IPS-NIHi11 (cell line): ENCODE data around the gene NEB.
A peak's percentile ranks its signal among the peaks of the same experiment; 100 is the strongest.

ENCODE experiments used
- DNase-seq: peaks from one replicate; pipeline ENCODE4 v3.0.0; 2012; ENCODE audit warnings: mixed read lengths, low spot score

NEB gene

GRCh38 chr2:151481744-151482143 is 252.5 kb downstream of the NEB start:
- DNase-seq: no peak

DNA sequence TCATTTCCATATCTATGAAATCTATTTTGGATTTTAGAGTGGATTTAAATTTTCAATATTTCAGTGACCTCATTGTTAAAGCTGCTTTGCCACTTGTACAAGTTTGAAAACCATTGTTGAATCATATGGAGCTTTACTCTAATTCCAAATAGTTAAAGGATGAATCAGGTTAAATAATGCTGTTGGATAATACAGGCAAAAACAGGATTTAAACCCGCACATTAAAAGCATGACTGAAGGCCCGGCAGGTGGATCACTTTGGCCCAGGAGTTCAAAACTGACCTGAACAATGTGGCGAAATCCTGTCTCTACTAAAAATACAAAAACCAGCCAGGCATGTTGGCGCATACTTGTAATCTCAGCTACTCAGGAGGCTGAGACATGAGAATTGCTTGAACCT is 256.3 kb downstream of the NEB start:
- no peak for DNase-seq

GRCh38 chr2:151476287-151476686 is 258.0 kb downstream of the NEB start:
- DNase-seq: no peak

DNA sequence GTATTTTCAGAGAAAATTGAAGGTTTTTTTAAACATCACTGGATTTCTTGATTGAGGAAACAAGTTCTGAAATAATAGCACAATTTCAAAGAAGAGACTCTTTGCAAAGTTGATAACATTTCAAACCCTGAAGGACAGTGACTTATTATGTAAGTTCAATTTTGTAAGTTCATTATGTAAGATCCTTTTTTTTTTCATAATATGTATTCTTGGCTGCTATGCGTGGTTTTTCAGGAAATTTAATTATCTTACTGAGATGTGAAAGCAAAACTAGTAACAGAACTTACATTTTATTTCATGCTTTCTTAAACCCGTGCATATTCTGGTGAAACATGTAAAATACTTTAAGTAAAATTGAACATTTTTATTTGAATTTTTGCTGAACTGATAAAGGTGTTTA is 259.2 kb downstream of the NEB start:
- DNase-seq: no peak

- no peak for DNase-seq
These were observed 261.3 kb downstream of the NEB start for GRCh38 chr2:151472966-151473365.

DNA sequence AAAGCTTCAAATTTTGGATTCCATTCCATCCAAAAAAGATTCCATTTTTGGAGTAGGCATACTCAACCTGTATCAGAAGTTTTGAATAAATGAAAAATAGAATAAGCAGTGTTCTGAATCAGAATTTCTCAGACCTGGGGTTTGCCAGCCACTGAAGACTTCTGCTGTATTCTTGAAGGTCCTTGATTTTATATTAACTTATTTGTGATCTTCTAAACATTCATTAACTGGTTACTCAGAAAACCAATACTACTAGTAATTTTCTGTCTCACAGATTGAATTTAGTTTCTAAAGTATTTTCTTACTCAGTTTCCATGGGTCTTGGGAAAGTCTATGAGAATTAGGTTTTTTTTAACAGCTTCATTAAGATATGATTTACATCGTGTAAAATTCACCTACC is 263.7 kb downstream of the NEB start:
- no peak for DNase-seq

DNA sequence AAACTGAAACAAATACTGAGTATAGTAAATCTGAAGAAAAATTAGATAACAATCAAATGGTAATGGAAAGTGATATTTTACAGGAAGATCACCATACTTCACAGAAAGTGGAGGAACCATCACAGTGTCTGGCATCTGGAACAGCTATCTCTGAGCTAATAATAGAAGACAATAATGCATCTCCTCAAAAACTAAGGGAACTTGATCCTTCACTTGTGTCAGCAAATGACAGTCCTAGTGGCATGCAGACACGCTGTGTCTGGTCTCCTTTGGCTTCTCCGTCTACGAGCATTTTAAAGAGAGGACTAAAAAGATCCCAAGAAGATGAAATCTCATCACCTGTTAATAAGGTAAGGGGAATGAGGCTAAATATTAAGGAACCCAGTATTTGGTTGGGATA is 268.5 kb downstream of the NEB start:
- DNase-seq: no peak

DNA sequence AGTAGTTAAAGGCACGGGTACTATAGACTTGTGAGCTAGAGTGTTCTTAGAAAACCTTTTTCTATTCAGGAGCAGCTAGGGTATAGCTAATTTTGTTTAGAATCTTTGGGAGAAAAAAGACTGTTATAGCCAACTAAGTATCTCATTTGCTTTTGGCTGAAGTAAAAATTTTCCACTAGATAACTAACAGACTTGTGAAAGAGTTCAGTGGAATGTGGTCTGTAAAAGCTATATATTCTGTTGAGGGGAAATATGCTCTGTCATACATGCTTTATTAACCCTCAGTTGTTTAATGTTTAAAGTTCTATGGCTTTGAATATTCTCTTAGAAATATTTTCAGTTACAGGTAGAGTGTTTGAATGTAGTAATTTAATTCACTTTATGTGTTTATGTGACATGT is 274.9 kb downstream of the NEB start:
- no peak for DNase-seq

GRCh38 chr2:151439127-151439526 is 295.1 kb downstream of the NEB start:
- no peak for DNase-seq

GRCh38 chr2:151438506-151438905 is 295.8 kb downstream of the NEB start:
- DNase-seq: no peak

DNA sequence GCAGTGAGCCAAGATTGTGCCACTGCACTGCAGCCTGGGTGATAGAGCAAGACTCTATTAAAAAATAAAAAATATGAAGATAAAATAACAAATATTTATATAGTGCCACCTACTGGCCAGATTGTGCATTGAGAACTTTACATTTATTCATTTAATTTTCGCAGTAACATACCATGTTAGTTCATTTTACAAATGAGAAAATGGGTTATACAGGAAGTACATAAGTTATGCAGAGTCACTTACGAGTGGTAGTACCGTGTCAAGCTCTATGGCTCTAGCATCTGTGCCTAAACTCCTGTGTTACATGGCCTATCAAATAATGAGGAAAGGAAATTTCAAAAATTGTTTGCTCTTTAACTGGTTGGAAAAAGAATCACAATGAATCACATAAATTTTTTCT is 296.6 kb downstream of the NEB start:
- peak; percentile 6 for DNase-seq
